Lung (tissue), 12 donors: ENCODE data around the gene EFNA4. TPM values are rescaled to one million over a fixed set of nuclear protein-coding genes. Genes with fewer than 3 reads are reported as not detected.
A peak's percentile ranks its signal among the peaks of the same experiment; 100 is the strongest.

Experiments
- ATAC-seq: fragments of 200-7000 bp; cut with Tn5 transposase; one replicate; pipeline ENCODE4 v1.9.1; 2020; ENCODE audit warnings: moderate number of reproducible peaks; ENCODE audit not compliant: insufficient read depth, low FRiP score
- DNase-seq, 3 donors: peaks; one replicate each; pipeline ENCODE4 v3.0.0-alpha.2; 2013 to 2017
- H3K27ac ChIP-seq, 2 donors: one replicate each; pipeline ENCODE4 v1.5.1; 2013; ENCODE audit warnings: mild to moderate bottlenecking in 2 of 2, moderate library complexity in 2 of 2, control low read depth in 1 of 2, inconsistent platforms in 1 of 2, low read depth in 1 of 2, low read length in 1 of 2
- H3K27me3 ChIP-seq, 3 donors: one replicate each; pipeline ENCODE4 v1.5.1; 2013; ENCODE audit warnings: low read length in 2 of 3; ENCODE audit not compliant: control insufficient read depth in 3 of 3, insufficient read depth in 3 of 3
- H3K36me3 ChIP-seq, 4 donors: one replicate each; pipeline ENCODE4 v1.5.1; 2013; ENCODE audit warnings: low read length in 4 of 4, mild to moderate bottlenecking in 1 of 4, moderate library complexity in 1 of 4; ENCODE audit not compliant: control insufficient read depth in 4 of 4, insufficient read depth in 4 of 4
- H3K4me1 ChIP-seq, 5 donors: one replicate each; pipeline ENCODE4 v1.5.1; 2013; ENCODE audit warnings: low read length in 5 of 5, mild to moderate bottlenecking in 2 of 5, moderate library complexity in 1 of 5; ENCODE audit not compliant: control insufficient read depth in 5 of 5, insufficient read depth in 5 of 5
- H3K4me3 ChIP-seq: one replicate; pipeline ENCODE4 v1.5.1; 2013; ENCODE audit warnings: mild to moderate bottlenecking, control low read depth, moderate library complexity
- H3K9ac ChIP-seq, 2 donors: one replicate each; pipeline ENCODE4 v1.5.1; 2013; ENCODE audit warnings: low read length in 2 of 2, control low read depth in 1 of 2; ENCODE audit not compliant: insufficient read depth in 1 of 2
- H3K9me3 ChIP-seq, 4 donors: one replicate each; pipeline ENCODE4 v1.5.1; 2013; ENCODE audit warnings: low read length in 3 of 4, mild to moderate bottlenecking in 1 of 4, moderate library complexity in 1 of 4; ENCODE audit not compliant: control insufficient read depth in 4 of 4, insufficient read depth in 3 of 4
- CTCF ChIP-seq: IDR thresholded peaks from 2 replicates; pipeline ENCODE4 v1.5.1; 2012; ENCODE audit warnings: mild to moderate bottlenecking; ENCODE audit errors: control extremely low read depth, extremely low read depth
- WGBS, 2 donors: extraction: QIAGEN DNeasy Blood & Tissue Kit; methylation state at CpG; one replicate each; pipeline ENCODE4 v1.1.7; 2013; 5-methylcytosine and 5-hydroxymethylcytosine counted together
- polyA plus RNA-seq, 2 donors: library from polyadenylated mRNA; stranded (reverse); fragments of 200-250 nt; gene quantifications; one replicate each; pipeline ENCODE4 v1.2.1, GENCODE V29; 2013
- total RNA-seq, 2 donors: library from RNA; depleted of rRNA in 1 of 2; stranded (reverse); fragments of >200 nt in 1 of 2; gene quantifications; one replicate each; pipeline ENCODE4 v1.2.1, GENCODE V29; 2014 to 2021
- donor health status: control.
- donor health status: control.
- donor health status: Bipolar disorder and iron deficiency.
- donor health status: healthy.
- donor health status: DM: yes; HTN: yes; CAD: no.

EFNA4 gene
- total and polyA plus RNA-seq, 4 donors: 8.3 to 13.4 (median 10.2) TPM

GRCh38 chr1:155050560-155051341 is 12.8 kb upstream of the EFNA4 start, which contains the start of gene ADAM15:
TSS of gene ADAM15 (plus strand) at chr1:155051316. CDS start at chr1:155051387, 71 bp downstream.
- Histone ChIP-seq H3K4me1 (peaks cover 0 to 33% (median 12%) of the 10 kb centered on the region in 5 donors), H3K27ac (peak within 1 kb of the TSS; percentile 92 to 97), H3K4me3 (peak within 1 kb of the TSS; percentile 84), H3K27me3 (no peaks in the 10 kb centered on the region), H3K9ac (peak within 1 kb of the TSS; percentile 11 to 47), H3K36me3 (peaks cover 0 to 13% (median 2%) of the 10 kb centered on the region in 4 donors), H3K9me3 (no peaks in the 10 kb centered on the region)
- TF ChIP-seq CTCF: peak; percentile 81
- ATAC-seq: peak; percentile 83
- peak; percentile 78 to 89 (median 81) for DNase-seq
- 0 to 1% methylated on average over 59 to 99 of the region's 99 CpGs for WGBS, 2 donors

- 0 to 1% methylated on average over 22 to 31 of the region's 31 CpGs for WGBS, 2 donors
- Histone ChIP-seq H3K4me3 (peak overlapping the region; percentile 84), H3K4me1 (peaks cover 0 to 33% (median 12%) of the 10 kb centered on the region in 5 donors), H3K9me3 (no peaks in the 10 kb centered on the region), H3K27ac (peak overlapping the region; percentile 84 to 90), H3K36me3 (peaks cover 0 to 18% (median 2%) of the 10 kb centered on the region in 4 donors), H3K27me3 (no peaks in the 10 kb centered on the region), H3K9ac (peak overlapping the region; percentile 11 to 47)
- DNase-seq (no peak), ATAC-seq (no peak)
- no peak for TF ChIP-seq CTCF
Observed at GRCh38 chr1:155051342-155051776, 12.2 kb upstream of the EFNA4 start.

GRCh38 chr1:155051777-155052398 is 11.7 kb upstream of the EFNA4 start:
- Histone ChIP-seq H3K36me3 (peaks cover 0 to 23% (median 2%) of the 10 kb centered on the region in 4 donors), H3K9me3 (no peaks in the 10 kb centered on the region), H3K27me3 (no peaks in the 10 kb centered on the region), H3K4me1 (peaks cover 0 to 33% (median 12%) of the 10 kb centered on the region in 5 donors), H3K4me3 (peak overlapping the region; percentile 84), H3K27ac (peak overlapping the region; percentile 84 to 90), H3K9ac (peak overlapping the region; percentile 11 to 47)
- TF ChIP-seq CTCF: no peak
- 0 to 1% methylated on average over 26 to 27 of the region's 27 CpGs for WGBS, 2 donors
- ATAC-seq (peak; percentile 32), DNase-seq (peak; percentile 34 to 69 (median 58))
